Transverse colon (tissue), 4 donors: ENCODE results near the gene LSAMP.

Source experiments
- CTCF ChIP-seq, 5 experiments: fragments of 200-600 bp in 3 of 5; fragments of 450-650 bp in 2 of 5; sonication (generic) in 3 of 5; IDR thresholded peaks; 1 replicate in 2 of 5; 2 replicates in 3 of 5; pipeline ENCODE4 v1.5.1; 2016 to 2017; ENCODE audit warnings: antibody characterized with exemption in 5 of 5, inconsistent platforms in 3 of 5, mild to moderate bottlenecking in 2 of 5, moderate library complexity in 1 of 5
- POLR2AphosphoS5 ChIP-seq, 3 donors: sonication (generic); formaldehyde crosslinking; IDR thresholded peaks; one replicate each; pipeline ENCODE4 v1.6.1; 2016; ENCODE audit warnings: antibody characterized with exemption in 3 of 3

DNA sequence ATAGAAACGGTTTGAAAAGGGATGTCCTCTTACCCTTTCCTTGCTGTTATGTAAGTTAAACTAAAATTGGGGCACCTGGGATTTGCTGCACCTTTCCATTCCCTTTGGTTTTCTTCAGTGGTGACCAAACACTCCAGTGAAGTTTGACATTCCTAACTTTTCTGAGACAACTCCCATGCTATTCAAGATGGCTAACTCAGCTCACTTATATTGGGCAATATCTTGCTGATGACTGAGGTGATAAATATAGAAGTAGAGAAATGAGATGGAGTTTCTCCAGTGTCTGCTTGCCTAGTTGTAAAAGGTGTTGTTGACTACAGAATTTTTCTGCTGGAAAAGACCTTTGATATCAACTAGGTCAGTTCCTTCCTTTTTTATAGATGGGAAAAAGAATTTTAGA lies 530.2 kb downstream of the LSAMP start:
- no peak for TF ChIP-seq CTCF (IDR thresholded peaks at IDR 0.05)
- no peak for TF ChIP-seq POLR2AphosphoS5 (IDR thresholded peaks at IDR 0.05)
